WTC11 (cell line): ENCODE results near the gene BIRC2. TPM values are rescaled to one million over a fixed set of nuclear protein-coding genes. Genes with fewer than 3 reads are reported as not detected.

Experiments used
- ATAC-seq: fragments of 200-7000 bp; cut with Tn5 transposase; 2 replicates; pipeline ENCODE4 v1.10.0; 2021; ENCODE audit warnings: mild to moderate bottlenecking, moderate library complexity
- CTCF ChIA-PET: fragments of 300-600 bp; sonication (Branson Sonifier 250); formaldehyde crosslinking; loops from one replicate; lab custom pipeline; 2021; ENCODE audit warnings: antibody characterized with exemption; lab: Charles Lee
- POLR2A ChIA-PET: fragments of 350-600 bp; sonication (Branson Sonifier 250); formaldehyde crosslinking; loops from one replicate; lab custom pipeline; 2021; ENCODE audit warnings: antibody characterized with exemption; lab: Charles Lee
- DNase-seq: peaks from one replicate; pipeline ENCODE4 v3.0.0; 2021; ENCODE audit warnings: low spot score
- H3K27ac Mint-ChIP-seq: 2 replicates; pipeline ENCODE4 v1.8.0; 2021; ENCODE audit warnings: mixed read lengths
- H3K27me3 Mint-ChIP-seq: 2 replicates; pipeline ENCODE4 v1.8.0; 2021; ENCODE audit warnings: low read depth, mild to moderate bottlenecking, moderate library complexity, mixed read lengths
- H3K36me3 Mint-ChIP-seq: 2 replicates; pipeline ENCODE4 v1.8.0; 2021; ENCODE audit warnings: mixed read lengths
- H3K4me1 Mint-ChIP-seq: 2 replicates; pipeline ENCODE4 v1.8.0; 2022; ENCODE audit warnings: mixed read lengths
- H3K4me3 Mint-ChIP-seq: 2 replicates; pipeline ENCODE4 v1.8.0; 2021; ENCODE audit warnings: mild to moderate bottlenecking, moderate library complexity, mixed read lengths
- H3K9me3 Mint-ChIP-seq: 2 replicates; pipeline ENCODE4 v1.8.0; 2021; ENCODE audit warnings: mixed read lengths
- CREM ChIP-seq: sonication (generic); formaldehyde crosslinking; IDR thresholded peaks from 2 replicates; pipeline ENCODE4 v1.8.1; 2022; ENCODE audit warnings: mild to moderate bottlenecking, missing genetic modification reagents, moderate library complexity
- JUN ChIP-seq: sonication (generic); formaldehyde crosslinking; IDR thresholded peaks from 2 replicates; pipeline ENCODE4 v1.8.0; 2023; ENCODE audit warnings: mild to moderate bottlenecking, missing genetic modification reagents
- MXD4 ChIP-seq: fragments of 250-450 bp; sonication (Bioruptor Pico); IDR thresholded peaks from 2 replicates; pipeline ENCODE4 v1.8.0; 2021; ENCODE audit warnings: mild to moderate bottlenecking, moderate library complexity, borderline replicate concordance
- MYBL2 ChIP-seq: sonication (generic); formaldehyde crosslinking; IDR thresholded peaks from 2 replicates; pipeline ENCODE4 v1.8.1; 2023; ENCODE audit warnings: mild to moderate bottlenecking, moderate library complexity, missing genetic modification reagents
- NFE2L1 ChIP-seq: sonication (generic); formaldehyde crosslinking; IDR thresholded peaks from 2 replicates; pipeline ENCODE4 v1.8.1; 2023; ENCODE audit warnings: missing genetic modification reagents
- NR1H2 ChIP-seq: sonication (generic); formaldehyde crosslinking; IDR thresholded peaks from 2 replicates; pipeline ENCODE4 v1.9.0; 2021; ENCODE audit warnings: mild to moderate bottlenecking, moderate library complexity, missing genetic modification reagents
- RORB ChIP-seq: fragments of 250-450 bp; sonication (Bioruptor Pico); IDR thresholded peaks from 2 replicates; pipeline ENCODE4 v1.9.0; 2021; ENCODE audit warnings: mild to moderate bottlenecking
- SMAD4 ChIP-seq: sonication (generic); formaldehyde crosslinking; IDR thresholded peaks from 2 replicates; pipeline ENCODE4 v1.8.0; 2022; ENCODE audit warnings: mild to moderate bottlenecking, missing genetic modification reagents
- TEAD1 ChIP-seq: sonication (generic); formaldehyde crosslinking; IDR thresholded peaks from 2 replicates; pipeline ENCODE4 v1.8.0; 2022; ENCODE audit warnings: mild to moderate bottlenecking, missing genetic modification reagents
- ZNF317 ChIP-seq: sonication (generic); formaldehyde crosslinking; IDR thresholded peaks from 2 replicates; pipeline ENCODE4 v1.8.1; 2023; ENCODE audit warnings: low read depth, mild to moderate bottlenecking, moderate library complexity, missing genetic modification reagents, borderline replicate concordance
- ZNF416 ChIP-seq: fragments of 250-450 bp; sonication (Bioruptor Pico); IDR thresholded peaks from 2 replicates; pipeline ENCODE4 v1.9.0; 2021; ENCODE audit warnings: mild to moderate bottlenecking, inconsistent platforms
- total RNA-seq: library from RNA; stranded (reverse); gene quantifications from 3 replicates; pipeline ENCODE4 v1.2.3, GENCODE V29; 2021
- TF ChIP-seq, protein P1 (sequence below): sonication (generic); formaldehyde crosslinking; IDR thresholded peaks from 2 replicates; pipeline ENCODE4 v1.8.1; 2022; ENCODE audit warnings: missing genetic modification reagents, borderline replicate concordance
- TF ChIP-seq, protein P2 (sequence below): sonication (generic); formaldehyde crosslinking; IDR thresholded peaks from 2 replicates; pipeline ENCODE4 v1.8.0; 2023; ENCODE audit warnings: mild to moderate bottlenecking, missing genetic modification reagents
- TF ChIP-seq, protein P3 (sequence below): sonication (generic); formaldehyde crosslinking; conservative IDR thresholded peaks from 2 replicates; pipeline ENCODE4 v1.8.1; 2022; ENCODE audit warnings: mild to moderate bottlenecking, missing genetic modification reagents
- TF ChIP-seq, protein P4 (sequence below): fragments of 250-450 bp; sonication (Bioruptor Pico); IDR thresholded peaks from 2 replicates; pipeline ENCODE4 v1.9.0; 2021; ENCODE audit warnings: mild to moderate bottlenecking
- TF ChIP-seq, protein P5 (sequence below): sonication (generic); formaldehyde crosslinking; IDR thresholded peaks from 2 replicates; pipeline ENCODE4 v1.8.1; 2023; ENCODE audit warnings: mild to moderate bottlenecking, missing genetic modification reagents
- TF ChIP-seq, protein P6 (sequence below): sonication (generic); formaldehyde crosslinking; IDR thresholded peaks from 2 replicates; pipeline ENCODE4 v1.8.0; 2022; ENCODE audit warnings: mild to moderate bottlenecking, missing genetic modification reagents

Gene BIRC2
- total RNA-seq, 1 experiment from 2014 or later = 22.3 TPM

DNA sequence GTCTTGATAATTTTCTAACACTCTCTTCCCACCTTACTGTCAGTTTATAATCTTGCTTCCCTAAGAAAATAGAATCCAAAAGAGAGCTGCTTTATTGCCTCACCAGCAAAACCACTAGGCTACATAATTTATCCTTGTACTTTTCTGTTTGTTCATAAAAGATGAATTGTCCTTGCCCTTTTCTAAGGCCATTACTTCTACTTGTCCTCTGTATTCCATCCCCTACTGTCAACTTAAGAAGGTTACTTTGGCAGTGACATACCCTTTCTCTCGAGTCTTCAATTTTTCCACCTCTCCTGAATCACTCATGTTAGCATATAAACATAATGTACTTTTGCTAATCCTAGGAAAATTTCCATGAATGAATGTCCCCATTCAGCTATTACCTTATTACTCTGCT lies 18.0 kb downstream of the BIRC2 start:
- no peak for ATAC-seq
- Mint-ChIP-seq H3K36me3 (peaks cover 62% of the 10 kb centered on the region), H3K27me3 (no peaks in the 10 kb centered on the region), H3K4me3 (no peak overlapping the region), H3K27ac (no peak overlapping the region), H3K9me3 (no peaks in the 10 kb centered on the region; the same call in 1 of the 2 replicates), H3K4me1 (no peaks in the 10 kb centered on the region)
- TF ChIP-seq ZNF416 (CRISPR knock-in tag) (no peak), NFE2L1 (no peak), CREM (CRISPR knock-in tag) (no peak), SMAD4 (CRISPR knock-in tag) (no peak), MYBL2 (CRISPR knock-in tag) (no peak), NR1H2 (CRISPR knock-in tag) (no peak)
- TF ChIP-seq, protein P1, sequence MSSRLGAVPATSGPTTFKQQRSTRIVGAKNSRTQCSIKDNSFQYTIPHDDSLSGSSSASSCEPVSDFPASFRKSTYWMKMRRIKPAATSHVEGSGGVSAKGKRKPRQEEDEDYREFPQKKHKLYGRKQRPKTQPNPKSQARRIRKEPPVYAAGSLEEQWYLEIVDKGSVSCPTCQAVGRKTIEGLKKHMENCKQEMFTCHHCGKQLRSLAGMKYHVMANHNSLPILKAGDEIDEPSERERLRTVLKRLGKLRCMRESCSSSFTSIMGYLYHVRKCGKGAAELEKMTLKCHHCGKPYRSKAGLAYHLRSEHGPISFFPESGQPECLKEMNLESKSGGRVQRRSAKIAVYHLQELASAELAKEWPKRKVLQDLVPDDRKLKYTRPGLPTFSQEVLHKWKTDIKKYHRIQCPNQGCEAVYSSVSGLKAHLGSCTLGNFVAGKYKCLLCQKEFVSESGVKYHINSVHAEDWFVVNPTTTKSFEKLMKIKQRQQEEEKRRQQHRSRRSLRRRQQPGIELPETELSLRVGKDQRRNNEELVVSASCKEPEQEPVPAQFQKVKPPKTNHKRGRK = no peak
- TF ChIP-seq, protein P2, sequence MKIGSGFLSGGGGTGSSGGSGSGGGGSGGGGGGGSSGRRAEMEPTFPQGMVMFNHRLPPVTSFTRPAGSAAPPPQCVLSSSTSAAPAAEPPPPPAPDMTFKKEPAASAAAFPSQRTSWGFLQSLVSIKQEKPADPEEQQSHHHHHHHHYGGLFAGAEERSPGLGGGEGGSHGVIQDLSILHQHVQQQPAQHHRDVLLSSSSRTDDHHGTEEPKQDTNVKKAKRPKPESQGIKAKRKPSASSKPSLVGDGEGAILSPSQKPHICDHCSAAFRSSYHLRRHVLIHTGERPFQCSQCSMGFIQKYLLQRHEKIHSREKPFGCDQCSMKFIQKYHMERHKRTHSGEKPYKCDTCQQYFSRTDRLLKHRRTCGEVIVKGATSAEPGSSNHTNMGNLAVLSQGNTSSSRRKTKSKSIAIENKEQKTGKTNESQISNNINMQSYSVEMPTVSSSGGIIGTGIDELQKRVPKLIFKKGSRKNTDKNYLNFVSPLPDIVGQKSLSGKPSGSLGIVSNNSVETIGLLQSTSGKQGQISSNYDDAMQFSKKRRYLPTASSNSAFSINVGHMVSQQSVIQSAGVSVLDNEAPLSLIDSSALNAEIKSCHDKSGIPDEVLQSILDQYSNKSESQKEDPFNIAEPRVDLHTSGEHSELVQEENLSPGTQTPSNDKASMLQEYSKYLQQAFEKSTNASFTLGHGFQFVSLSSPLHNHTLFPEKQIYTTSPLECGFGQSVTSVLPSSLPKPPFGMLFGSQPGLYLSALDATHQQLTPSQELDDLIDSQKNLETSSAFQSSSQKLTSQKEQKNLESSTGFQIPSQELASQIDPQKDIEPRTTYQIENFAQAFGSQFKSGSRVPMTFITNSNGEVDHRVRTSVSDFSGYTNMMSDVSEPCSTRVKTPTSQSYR (CRISPR knock-in tag) = no peak
- TF ChIP-seq, protein P3, sequence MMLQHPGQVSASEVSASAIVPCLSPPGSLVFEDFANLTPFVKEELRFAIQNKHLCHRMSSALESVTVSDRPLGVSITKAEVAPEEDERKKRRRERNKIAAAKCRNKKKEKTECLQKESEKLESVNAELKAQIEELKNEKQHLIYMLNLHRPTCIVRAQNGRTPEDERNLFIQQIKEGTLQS (CRISPR knock-in tag) = no peak
- TF ChIP-seq, protein P4, sequence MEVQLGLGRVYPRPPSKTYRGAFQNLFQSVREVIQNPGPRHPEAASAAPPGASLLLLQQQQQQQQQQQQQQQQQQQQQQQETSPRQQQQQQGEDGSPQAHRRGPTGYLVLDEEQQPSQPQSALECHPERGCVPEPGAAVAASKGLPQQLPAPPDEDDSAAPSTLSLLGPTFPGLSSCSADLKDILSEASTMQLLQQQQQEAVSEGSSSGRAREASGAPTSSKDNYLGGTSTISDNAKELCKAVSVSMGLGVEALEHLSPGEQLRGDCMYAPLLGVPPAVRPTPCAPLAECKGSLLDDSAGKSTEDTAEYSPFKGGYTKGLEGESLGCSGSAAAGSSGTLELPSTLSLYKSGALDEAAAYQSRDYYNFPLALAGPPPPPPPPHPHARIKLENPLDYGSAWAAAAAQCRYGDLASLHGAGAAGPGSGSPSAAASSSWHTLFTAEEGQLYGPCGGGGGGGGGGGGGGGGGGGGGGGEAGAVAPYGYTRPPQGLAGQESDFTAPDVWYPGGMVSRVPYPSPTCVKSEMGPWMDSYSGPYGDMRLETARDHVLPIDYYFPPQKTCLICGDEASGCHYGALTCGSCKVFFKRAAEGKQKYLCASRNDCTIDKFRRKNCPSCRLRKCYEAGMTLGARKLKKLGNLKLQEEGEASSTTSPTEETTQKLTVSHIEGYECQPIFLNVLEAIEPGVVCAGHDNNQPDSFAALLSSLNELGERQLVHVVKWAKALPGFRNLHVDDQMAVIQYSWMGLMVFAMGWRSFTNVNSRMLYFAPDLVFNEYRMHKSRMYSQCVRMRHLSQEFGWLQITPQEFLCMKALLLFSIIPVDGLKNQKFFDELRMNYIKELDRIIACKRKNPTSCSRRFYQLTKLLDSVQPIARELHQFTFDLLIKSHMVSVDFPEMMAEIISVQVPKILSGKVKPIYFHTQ (CRISPR knock-in tag) = no peak
- POLR2A ChIA-PET = no interaction called here
- CTCF ChIA-PET = no interaction called here
- DNase-seq = no peak

DNA sequence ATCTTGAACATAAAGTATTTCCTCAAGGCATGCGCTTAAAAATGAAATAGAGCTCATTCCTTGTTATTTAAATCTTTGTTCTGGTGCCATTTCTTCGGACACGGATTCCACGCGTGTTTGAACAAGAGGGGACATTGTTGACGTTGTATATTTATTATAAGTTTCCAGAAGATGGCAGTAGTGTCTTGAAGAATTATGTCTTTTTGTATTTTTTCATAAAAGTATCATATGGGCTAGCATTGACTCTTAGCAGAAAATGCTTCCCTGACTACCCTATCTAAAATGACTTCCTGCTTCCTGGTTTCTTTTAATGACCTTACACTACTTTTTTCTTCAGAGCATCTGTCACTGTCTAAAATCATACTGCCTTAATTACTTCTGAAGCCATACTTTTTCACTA lies 20.4 kb downstream of the BIRC2 start:
- POLR2A ChIA-PET = no interaction called here
- peaks cover 55% of the 10 kb centered on the region for H3K36me3 Mint-ChIP-seq
- H3K27ac Mint-ChIP-seq = no peak overlapping the region
- no peak overlapping the region for H3K4me3 Mint-ChIP-seq
- CTCF ChIA-PET = interaction anchor here (0.9 to 3.2 kb wide), 4 partner anchors 24 to 299 kb away, joined by 3 to 8 read pairs (median 4); no protein-coding TSS in a partner anchor
- DNase-seq (no peak), ATAC-seq (no peak)
- H3K4me1 Mint-ChIP-seq = no peaks in the 10 kb centered on the region
- TF ChIP-seq TEAD1 = no peak
- no peak for TF ChIP-seq ZNF317 (CRISPR knock-in tag)
- no peak for TF ChIP-seq RORB
- TF ChIP-seq NR1H2 (CRISPR knock-in tag) = no peak
- TF ChIP-seq, protein P5, sequence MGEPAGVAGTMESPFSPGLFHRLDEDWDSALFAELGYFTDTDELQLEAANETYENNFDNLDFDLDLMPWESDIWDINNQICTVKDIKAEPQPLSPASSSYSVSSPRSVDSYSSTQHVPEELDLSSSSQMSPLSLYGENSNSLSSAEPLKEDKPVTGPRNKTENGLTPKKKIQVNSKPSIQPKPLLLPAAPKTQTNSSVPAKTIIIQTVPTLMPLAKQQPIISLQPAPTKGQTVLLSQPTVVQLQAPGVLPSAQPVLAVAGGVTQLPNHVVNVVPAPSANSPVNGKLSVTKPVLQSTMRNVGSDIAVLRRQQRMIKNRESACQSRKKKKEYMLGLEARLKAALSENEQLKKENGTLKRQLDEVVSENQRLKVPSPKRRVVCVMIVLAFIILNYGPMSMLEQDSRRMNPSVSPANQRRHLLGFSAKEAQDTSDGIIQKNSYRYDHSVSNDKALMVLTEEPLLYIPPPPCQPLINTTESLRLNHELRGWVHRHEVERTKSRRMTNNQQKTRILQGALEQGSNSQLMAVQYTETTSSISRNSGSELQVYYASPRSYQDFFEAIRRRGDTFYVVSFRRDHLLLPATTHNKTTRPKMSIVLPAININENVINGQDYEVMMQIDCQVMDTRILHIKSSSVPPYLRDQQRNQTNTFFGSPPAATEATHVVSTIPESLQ (CRISPR knock-in tag) = no peak
- no peak for TF ChIP-seq MXD4 (CRISPR knock-in tag)
- no peak for TF ChIP-seq SMAD4 (CRISPR knock-in tag)
- TF ChIP-seq, protein P6, sequence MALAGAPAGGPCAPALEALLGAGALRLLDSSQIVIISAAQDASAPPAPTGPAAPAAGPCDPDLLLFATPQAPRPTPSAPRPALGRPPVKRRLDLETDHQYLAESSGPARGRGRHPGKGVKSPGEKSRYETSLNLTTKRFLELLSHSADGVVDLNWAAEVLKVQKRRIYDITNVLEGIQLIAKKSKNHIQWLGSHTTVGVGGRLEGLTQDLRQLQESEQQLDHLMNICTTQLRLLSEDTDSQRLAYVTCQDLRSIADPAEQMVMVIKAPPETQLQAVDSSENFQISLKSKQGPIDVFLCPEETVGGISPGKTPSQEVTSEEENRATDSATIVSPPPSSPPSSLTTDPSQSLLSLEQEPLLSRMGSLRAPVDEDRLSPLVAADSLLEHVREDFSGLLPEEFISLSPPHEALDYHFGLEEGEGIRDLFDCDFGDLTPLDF (CRISPR knock-in tag) = no peak
- no peak for TF ChIP-seq JUN (CRISPR knock-in tag)
- H3K9me3 Mint-ChIP-seq = no peaks in the 10 kb centered on the region; the same call in 1 of the 2 replicates
- no peaks in the 10 kb centered on the region for H3K27me3 Mint-ChIP-seq
